T-cell (primary cell): Measurements from ENCODE around the gene HLTF. TPM values are rescaled to one million over a fixed set of nuclear protein-coding genes. Genes with fewer than 3 reads are reported as not detected.

ENCODE experiments used
- ATAC-seq, 4 experiments: fragments of 200-7000 bp in 3 of 4; fragments of 150-1000 bp in 1 of 4; cut with Tn5 transposase; replicated peaks in 1 of 4; 1 replicate in 3 of 4; 2 replicates in 1 of 4; pipeline ENCODE4 v1.10.0; 2021; ENCODE audit warnings: moderate library complexity in 3 of 4, mild to moderate bottlenecking in 2 of 4, moderate number of reproducible peaks in 1 of 4
- CTCF ChIA-PET, 2 donors: fragments of 300-600 bp; sonication (Branson Sonifier 250); formaldehyde crosslinking; loops; one replicate each; lab custom pipeline; 2022; ENCODE audit warnings: antibody characterized with exemption in 2 of 2; lab: Charles Lee
- POLR2A ChIA-PET, 2 donors: fragments of 300-600 bp; sonication (Branson Sonifier 250); formaldehyde crosslinking; loops; one replicate each; lab custom pipeline; 2022; ENCODE audit warnings: antibody characterized with exemption in 2 of 2; lab: Charles Lee
- DNase-seq, 35 experiments: peaks; one replicate each; pipeline versions ENCODE4 v3.0.0 to v3.0.0-alpha.2; 2013 to 2023
- H3K27ac ChIP-seq: one replicate; pipeline ENCODE4 v1.5.1; 2013; ENCODE audit warnings: low read length
- H3K27me3 ChIP-seq, 2 experiments: replicated peaks in 1 of 2; 1 replicate in 1 of 2; 2 replicates in 1 of 2; pipeline versions ENCODE4 v1.6.1 to v1.7.0; 2013; ENCODE audit warnings: low read length in 1 of 2, mixed read lengths in 1 of 2; ENCODE audit not compliant: control insufficient read depth in 2 of 2, insufficient read depth in 2 of 2; ENCODE audit errors: extremely low read depth in 1 of 2
- H3K36me3 ChIP-seq, 2 donors: 1 replicate in 1 of 2; 2 replicates in 1 of 2; pipeline versions ENCODE4 v1.6.1 to v1.7.0; 2013; ENCODE audit warnings: low read length in 1 of 2; ENCODE audit not compliant: control insufficient read depth in 2 of 2, insufficient read depth in 1 of 2; ENCODE audit errors: extremely low read depth in 1 of 2
- H3K4me1 ChIP-seq, 2 experiments: 1 replicate in 1 of 2; 2 replicates in 1 of 2; pipeline versions ENCODE4 v1.6.1 to v1.7.0; 2013; ENCODE audit warnings: low read length in 2 of 2, mixed read lengths in 1 of 2; ENCODE audit not compliant: insufficient read depth in 2 of 2, control insufficient read depth in 1 of 2; ENCODE audit errors: extremely low read depth in 1 of 2
- H3K4me3 ChIP-seq, 2 donors: 1 replicate in 1 of 2; 2 replicates in 1 of 2; pipeline versions ENCODE4 v1.5.1 to v1.7.0; 2013; ENCODE audit warnings: mild to moderate bottlenecking in 2 of 2, low read length in 1 of 2, moderate library complexity in 1 of 2; ENCODE audit not compliant: control insufficient read depth in 1 of 2; ENCODE audit errors: extremely low read depth in 1 of 2
- H3K9me3 ChIP-seq: 2 replicates; pipeline ENCODE4 v1.7.0; 2013
- H3K27ac Mint-ChIP-seq, 2 donors: one replicate each; pipeline ENCODE4 v1.8.0; 2020 to 2021; ENCODE audit warnings: mild to moderate bottlenecking in 2 of 2, mixed read lengths in 2 of 2
- H3K27me3 Mint-ChIP-seq, 2 donors: one replicate each; pipeline ENCODE4 v1.8.0; 2021 to 2022; ENCODE audit warnings: mixed read lengths in 2 of 2
- H3K36me3 Mint-ChIP-seq: one replicate; pipeline ENCODE4 v1.8.0; 2021; ENCODE audit warnings: mixed read lengths
- H3K4me1 Mint-ChIP-seq, 3 donors: one replicate each; pipeline ENCODE4 v1.8.0; 2020 to 2022; ENCODE audit warnings: mixed read lengths in 3 of 3, mild to moderate bottlenecking in 1 of 3
- H3K4me3 Mint-ChIP-seq, 3 donors: one replicate each; pipeline ENCODE4 v1.8.0; 2020 to 2022; ENCODE audit warnings: mild to moderate bottlenecking in 3 of 3, mixed read lengths in 3 of 3, moderate library complexity in 3 of 3
- H3K9me3 Mint-ChIP-seq, 3 donors: one replicate each; pipeline ENCODE4 v1.8.0; 2020 to 2022; ENCODE audit warnings: mixed read lengths in 3 of 3
- WGBS: methylation state at CpG from one replicate; pipeline ENCODE4 v1.1.5; 2013; ENCODE audit warnings: missing lambda C conversion rate; ENCODE audit not compliant: insufficient coverage; 5-methylcytosine and 5-hydroxymethylcytosine counted together
- total RNA-seq, 35 experiments: library from RNA in 6 of 35; stranded (reverse) in 6 of 35; fragments of 120-200 nt in 1 of 35; gene quantifications; one replicate each; pipeline versions ENCODE4 v1.2.1 to v1.2.4 and lab custom pipeline; 2013 to 2026

HLTF gene
- total RNA-seq, 5 donors from 2014 or later (not counting 1 experiment from before 2014, with no cell fraction given) = 12.5 to 25.4 (median 19.1) TPM

GRCh38 chr3:149081772-149082171 is 4.6 kb downstream of the HLTF start:
- peaks cover 2 to 14% of the 10 kb centered on the region in 2 experiments for H3K4me1 ChIP-seq
- H3K9me3 ChIP-seq = no peaks in the 10 kb centered on the region
- Mint-ChIP-seq H3K4me3 (no peak overlapping the region), H3K27me3 (no peaks in the 10 kb centered on the region), H3K36me3 (peaks cover 16% of the 10 kb centered on the region), H3K27ac (no peak overlapping the region), H3K9me3 (no peaks in the 10 kb centered on the region), H3K4me1 (peaks cover 26 to 32% (median 28%) of the 10 kb centered on the region in 3 donors)
- WGBS = no CpG with 5 or more reads among the region's 1 CpG
- H3K27ac ChIP-seq = no peak overlapping the region
- H3K27me3 ChIP-seq = no peaks in the 10 kb centered on the region
- H3K36me3 ChIP-seq = peaks cover 0 to 5% of the 10 kb centered on the region in 2 donors
- ChIA-PET POLR2A (interaction anchor here (0.7 kb wide), 2 partner anchors 16 to 141 kb away, joined by 3 to 4 read pairs; no protein-coding TSS in a partner anchor), CTCF (no interaction called here)
- DNase-seq (no peak), ATAC-seq (no peak)
- H3K4me3 ChIP-seq = no peak overlapping the region

DNA sequence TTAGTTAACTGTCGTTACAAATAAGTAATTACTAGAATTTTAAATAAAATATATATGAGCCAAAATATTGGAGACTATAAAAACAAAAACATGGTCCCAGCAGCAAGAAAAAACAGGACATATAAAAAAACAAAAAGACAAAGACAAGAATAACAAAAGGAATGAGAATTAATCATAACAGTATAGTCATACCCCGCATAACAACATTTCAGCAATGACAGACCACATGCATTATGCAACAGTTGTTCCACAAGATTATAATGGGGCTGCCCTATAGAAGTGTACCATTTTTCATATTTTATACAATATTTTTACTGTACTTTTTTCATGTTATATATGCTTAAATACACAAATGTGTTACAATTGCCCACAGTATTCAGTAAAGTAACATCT is 5.6 kb downstream of the HLTF start:
- Histone ChIP-seq H3K4me3 (no peak overlapping the region), H3K36me3 (peaks cover 0 to 6% of the 10 kb centered on the region in 2 donors), H3K4me1 (peaks cover 2 to 8% of the 10 kb centered on the region in 2 experiments), H3K27me3 (no peaks in the 10 kb centered on the region), H3K27ac (no peak overlapping the region), H3K9me3 (no peaks in the 10 kb centered on the region)
- no CpG with 5 or more reads among the region's 2 CpGs for WGBS
- H3K4me3 Mint-ChIP-seq = no peak overlapping the region
- peaks cover 16% of the 10 kb centered on the region for H3K36me3 Mint-ChIP-seq
- no peak for DNase-seq
- ATAC-seq = no peak
- H3K27me3 Mint-ChIP-seq = no peaks in the 10 kb centered on the region
- no peaks in the 10 kb centered on the region for H3K9me3 Mint-ChIP-seq
- ChIA-PET POLR2A (no interaction called here), CTCF (no interaction called here)
- no peak overlapping the region for H3K27ac Mint-ChIP-seq
- H3K4me1 Mint-ChIP-seq = peaks cover 23 to 30% (median 24%) of the 10 kb centered on the region in 3 donors

GRCh38 chr3:149080011-149080698 is 6.2 kb downstream of the HLTF start:
- Mint-ChIP-seq H3K9me3 (no peaks in the 10 kb centered on the region), H3K4me1 (peaks cover 19 to 24% (median 21%) of the 10 kb centered on the region in 3 donors), H3K4me3 (no peak overlapping the region), H3K27me3 (no peaks in the 10 kb centered on the region), H3K27ac (no peak overlapping the region), H3K36me3 (peaks cover 16% of the 10 kb centered on the region)
- H3K4me1 ChIP-seq = peaks cover 0 to 2% of the 10 kb centered on the region in 2 experiments
- POLR2A ChIA-PET = no interaction called here
- no peak overlapping the region for H3K27ac ChIP-seq
- 100% methylated on average over 1 of the region's 3 CpGs for WGBS
- no peak for DNase-seq
- no peak overlapping the region for H3K4me3 ChIP-seq
- no peaks in the 10 kb centered on the region for H3K9me3 ChIP-seq
- CTCF ChIA-PET = no interaction called here
- peaks cover 0 to 11% of the 10 kb centered on the region in 2 donors for H3K36me3 ChIP-seq
- ATAC-seq = no peak
- no peaks in the 10 kb centered on the region for H3K27me3 ChIP-seq

GRCh38 chr3:149077628-149078027 is 8.7 kb downstream of the HLTF start:
- 83% methylated on average over 4 of the region's 5 CpGs for WGBS
- Histone ChIP-seq H3K27me3 (no peaks in the 10 kb centered on the region), H3K36me3 (peaks cover 0 to 15% of the 10 kb centered on the region in 2 donors), H3K27ac (no peak overlapping the region), H3K9me3 (no peaks in the 10 kb centered on the region), H3K4me1 (no peaks in the 10 kb centered on the region), H3K4me3 (no peak overlapping the region)
- ATAC-seq (no peak), DNase-seq (no peak)
- Mint-ChIP-seq H3K4me3 (no peak overlapping the region), H3K9me3 (no peaks in the 10 kb centered on the region), H3K27me3 (no peaks in the 10 kb centered on the region), H3K4me1 (peaks cover 7 to 11% (median 8%) of the 10 kb centered on the region in 3 donors), H3K27ac (no peak overlapping the region), H3K36me3 (peaks cover 19% of the 10 kb centered on the region)
- ChIA-PET POLR2A (interaction anchor here in 1 of 2 donors (0.6 kb wide), 1 partner anchor 317 kb away, joined by 3 read pairs; no protein-coding TSS in a partner anchor), CTCF (interaction anchor here in 1 of 2 donors (2.0 kb wide), 1 partner anchor 43 kb away, joined by 4 read pairs; no protein-coding TSS in a partner anchor)

GRCh38 chr3:149067883-149068282 is 18.4 kb downstream of the HLTF start:
- DNase-seq (no peak), ATAC-seq (no peak)
- no peak overlapping the region for H3K27ac ChIP-seq
- no peak overlapping the region for H3K4me3 ChIP-seq
- H3K9me3 Mint-ChIP-seq = no peaks in the 10 kb centered on the region
- ChIA-PET POLR2A (no interaction called here), CTCF (no interaction called here)
- no peaks in the 10 kb centered on the region for H3K27me3 ChIP-seq
- no peaks in the 10 kb centered on the region for H3K4me1 Mint-ChIP-seq
- peaks cover 38% of the 10 kb centered on the region for H3K36me3 Mint-ChIP-seq
- H3K4me1 ChIP-seq = no peaks in the 10 kb centered on the region
- no peak overlapping the region for H3K4me3 Mint-ChIP-seq
- no peak overlapping the region for H3K27ac Mint-ChIP-seq
- 100% methylated on average over 1 of the region's 8 CpGs for WGBS
- no peaks in the 10 kb centered on the region for H3K27me3 Mint-ChIP-seq
- H3K9me3 ChIP-seq = no peaks in the 10 kb centered on the region
- peaks cover 0 to 18% of the 10 kb centered on the region in 2 donors for H3K36me3 ChIP-seq

DNA sequence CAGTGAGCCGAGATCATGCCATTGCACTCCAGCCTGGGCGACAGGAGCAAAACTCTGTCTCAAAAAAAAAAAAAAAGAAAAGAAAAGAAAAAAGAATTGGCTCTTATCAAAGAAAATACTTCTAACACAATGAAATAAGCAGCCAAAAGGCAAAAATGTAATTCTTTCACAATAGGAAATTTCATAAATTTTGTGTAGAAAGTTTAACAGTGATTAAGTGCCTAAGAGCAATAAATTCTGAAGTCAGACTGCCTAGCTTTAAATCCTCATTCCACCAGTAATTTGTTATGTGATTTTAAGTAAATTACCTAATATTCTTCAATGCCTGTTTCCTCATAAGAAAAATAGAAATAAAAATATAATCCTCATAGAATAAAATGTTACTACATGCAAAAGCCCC is 24.6 kb downstream of the HLTF start:
- no CpG with 5 or more reads among the region's 2 CpGs for WGBS
- no peak overlapping the region for H3K4me3 Mint-ChIP-seq
- ATAC-seq = no peak
- H3K27me3 ChIP-seq = no peaks in the 10 kb centered on the region
- no peak overlapping the region for H3K27ac ChIP-seq
- ChIA-PET POLR2A (interaction anchor here in 1 of 2 donors (0.6 kb wide), 1 partner anchor 285 kb away, joined by 5 read pairs; no protein-coding TSS in a partner anchor), CTCF (interaction anchor here in 1 of 2 donors (0.6 kb wide), 1 partner anchor 106 kb away, joined by 5 read pairs; no protein-coding TSS in a partner anchor)
- no peaks in the 10 kb centered on the region for H3K27me3 Mint-ChIP-seq
- H3K36me3 Mint-ChIP-seq = peaks cover 48% of the 10 kb centered on the region
- H3K4me1 ChIP-seq = no peaks in the 10 kb centered on the region
- H3K9me3 Mint-ChIP-seq = no peaks in the 10 kb centered on the region
- DNase-seq = no peak
- H3K27ac Mint-ChIP-seq = no peak overlapping the region
- peaks cover 0 to 6% of the 10 kb centered on the region in 2 donors for H3K36me3 ChIP-seq
- no peak overlapping the region for H3K4me3 ChIP-seq
- H3K4me1 Mint-ChIP-seq = no peaks in the 10 kb centered on the region
- no peaks in the 10 kb centered on the region for H3K9me3 ChIP-seq
